H1 (cell line): ENCODE data around the gene COL8A2. TPM values are rescaled to one million over a fixed set of nuclear protein-coding genes. Genes with fewer than 3 reads are reported as not detected.

Source experiments
- CTCF ChIA-PET: fragments of 300-600 bp; sonication (Branson Sonifier 250); formaldehyde crosslinking; loops from one replicate; lab custom pipeline; 2021; ENCODE audit not compliant: partially characterized antibody; lab: Charles Lee
- POLR2A ChIA-PET: fragments of 300-600 bp; sonication (Branson Sonifier 250); formaldehyde crosslinking; loops from one replicate; lab custom pipeline; 2021; ENCODE audit warnings: inconsistent platforms; ENCODE audit not compliant: partially characterized antibody; lab: Charles Lee
- DNase-seq, 2 experiments: peaks; one replicate each; pipeline versions ENCODE4 v3.0.0 to v3.0.0-alpha.2; 2010 to 2022; ENCODE audit warnings: low spot score in 2 of 2, low read depth in 1 of 2, mixed read lengths in 1 of 2
- FAIRE-seq: peaks from 2 replicates; lab custom pipeline; 2011; peaks lifted over from hg19 to GRCh38; lab: Jason Lieb, UNC
- H2AFZ ChIP-seq: 2 replicates; pipeline ENCODE4 v1.8.1; 2012; ENCODE audit warnings: low read length, inconsistent platforms
- H2AK5ac ChIP-seq: 2 replicates; pipeline ENCODE4 v1.6.1; 2013; ENCODE audit warnings: low read depth, low read length
- H2BK120ac ChIP-seq: replicated peaks from 2 replicates; pipeline ENCODE3; 2013; ENCODE audit warnings: low read depth, low read length, inconsistent platforms
- H2BK12ac ChIP-seq: 2 replicates; pipeline ENCODE4 v1.6.1; 2013; ENCODE audit warnings: low read depth, low read length
- H2BK15ac ChIP-seq: 2 replicates; pipeline ENCODE4 v1.6.1; 2013; ENCODE audit warnings: low read length
- H2BK20ac ChIP-seq: 2 replicates; pipeline ENCODE4 v1.6.1; 2013; ENCODE audit warnings: low read length
- H2BK5ac ChIP-seq: 2 replicates; pipeline ENCODE4 v1.6.1; 2013; ENCODE audit warnings: low read depth, low read length
- H3K14ac ChIP-seq: 2 replicates; pipeline ENCODE4 v1.6.1; 2013; ENCODE audit warnings: inconsistent platforms; ENCODE audit not compliant: insufficient read length
- H3K18ac ChIP-seq: 2 replicates; pipeline ENCODE4 v1.6.1; 2013; ENCODE audit warnings: low read length; ENCODE audit errors: extremely low read depth
- H3K23ac ChIP-seq: 2 replicates; pipeline ENCODE4 v1.6.1; 2013; ENCODE audit warnings: inconsistent platforms; ENCODE audit not compliant: insufficient read length
- H3K23me2 ChIP-seq: 2 replicates; pipeline ENCODE4 v1.6.1; 2013; ENCODE audit warnings: low read depth, low read length
- H3K27ac ChIP-seq: 2 replicates; pipeline ENCODE4 v1.6.1; 2011; ENCODE audit warnings: low read depth, low read length, inconsistent platforms
- H3K27me3 ChIP-seq, 4 experiments: replicated peaks in 1 of 4; 1 replicate in 1 of 4; 2 replicates in 3 of 4; pipeline versions ENCODE4 v1.6.1 to v1.8.1; 2011 to 2013; ENCODE audit warnings: low read length in 3 of 4, mild to moderate bottlenecking in 3 of 4, inconsistent platforms in 2 of 4, mixed read lengths in 2 of 4, moderate library complexity in 1 of 4; ENCODE audit not compliant: control insufficient read depth in 3 of 4, insufficient read depth in 3 of 4; ENCODE audit errors: extremely low read depth in 1 of 4
- H3K36me3 ChIP-seq, 4 experiments: 2 replicates each; pipeline versions ENCODE4 v1.6.1 to v1.8.1; 2011 to 2013; ENCODE audit warnings: mild to moderate bottlenecking in 4 of 4, low read length in 3 of 4, moderate library complexity in 2 of 4, control low read depth in 1 of 4, inconsistent platforms in 1 of 4; ENCODE audit not compliant: insufficient read depth in 4 of 4, control insufficient read depth in 2 of 4
- H3K4ac ChIP-seq: replicated peaks from 2 replicates; pipeline ENCODE3; 2013; ENCODE audit warnings: low read length, low read depth, mixed read lengths, inconsistent platforms; ENCODE audit not compliant: insufficient read length
- H3K4me1 ChIP-seq, 4 experiments: replicated peaks in 1 of 4; 1 replicate in 1 of 4; 2 replicates in 3 of 4; pipeline versions ENCODE4 v1.6.1 to v1.8.1; 2011 to 2013; ENCODE audit warnings: low read length in 3 of 4, inconsistent platforms in 2 of 4, mixed read lengths in 1 of 4; ENCODE audit not compliant: insufficient read depth in 4 of 4, control insufficient read depth in 3 of 4
- H3K4me2 ChIP-seq, 2 experiments: 2 replicates each; pipeline versions ENCODE4 v1.6.1 to v1.8.1; 2011 to 2013; ENCODE audit warnings: low read depth in 2 of 2, low read length in 2 of 2, control low read depth in 1 of 2, inconsistent platforms in 1 of 2, mild to moderate bottlenecking in 1 of 2; ENCODE audit not compliant: insufficient read depth in 1 of 2
- H3K4me3 ChIP-seq, 4 experiments: fragments of 200-600, 300-600 bp in 1 of 4; sonication (generic), shearing (Covaris generic), sonication (Bioruptor Twin) in 1 of 4; 2 replicates each; pipeline versions ENCODE4 v1.5.1 to v1.8.1; 2011 to 2016; ENCODE audit warnings: low read length in 4 of 4, low read depth in 3 of 4, control low read depth in 2 of 4, inconsistent platforms in 2 of 4, mild to moderate bottlenecking in 2 of 4, mixed read lengths in 1 of 4, moderate library complexity in 1 of 4; ENCODE audit not compliant: insufficient read depth in 2 of 4; ENCODE audit errors: extremely low read depth in 1 of 4
- H3K56ac ChIP-seq: replicated peaks from 2 replicates; pipeline ENCODE3; 2013; ENCODE audit warnings: low read depth, mild to moderate bottlenecking, mixed read lengths, low read length, inconsistent platforms; ENCODE audit not compliant: insufficient read length
- H3K79me1 ChIP-seq: 2 replicates; pipeline ENCODE4 v1.6.1; 2013; ENCODE audit warnings: low read depth, low read length, control low read depth
- H3K79me2 ChIP-seq, 2 experiments: 2 replicates each; pipeline versions ENCODE4 v1.6.1 to v1.8.1; 2012 to 2013; ENCODE audit warnings: low read length in 2 of 2, mild to moderate bottlenecking in 2 of 2, inconsistent platforms in 1 of 2; ENCODE audit not compliant: insufficient read depth in 2 of 2, control insufficient read depth in 1 of 2
- H3K9ac ChIP-seq, 4 experiments: replicated peaks in 1 of 4; 1 replicate in 1 of 4; 2 replicates in 3 of 4; pipeline versions ENCODE4 v1.6.1 to v1.8.1; 2011 to 2013; ENCODE audit warnings: low read depth in 3 of 4, low read length in 3 of 4, control low read depth in 2 of 4, mild to moderate bottlenecking in 2 of 4, moderate library complexity in 2 of 4, inconsistent platforms in 1 of 4; ENCODE audit errors: extremely low read depth in 1 of 4
- H3K9me3 ChIP-seq, 2 experiments: 2 replicates each; pipeline versions ENCODE4 v1.6.1 to v1.8.1; 2012 to 2013; ENCODE audit warnings: mild to moderate bottlenecking in 2 of 2, moderate library complexity in 2 of 2, control low read depth in 1 of 2, inconsistent platforms in 1 of 2, low read depth in 1 of 2, low read length in 1 of 2, mixed read lengths in 1 of 2; ENCODE audit not compliant: insufficient read depth in 2 of 2
- H4K20me1 ChIP-seq, 2 experiments: replicated peaks in 1 of 2; 2 replicates each; pipeline versions ENCODE3 to v1.8.1; 2011 to 2013; ENCODE audit warnings: inconsistent platforms in 2 of 2, low read length in 2 of 2, mild to moderate bottlenecking in 1 of 2; ENCODE audit not compliant: insufficient read depth in 2 of 2, control insufficient read depth in 1 of 2
- H4K5ac ChIP-seq: 2 replicates; pipeline ENCODE4 v1.6.1; 2013; ENCODE audit warnings: low read length, low read depth, mixed read lengths, inconsistent platforms; ENCODE audit not compliant: insufficient read length
- H4K8ac ChIP-seq: 2 replicates; pipeline ENCODE4 v1.8.0; 2013; ENCODE audit warnings: mild to moderate bottlenecking, moderate library complexity, low read length, inconsistent platforms; ENCODE audit not compliant: insufficient read depth; ENCODE audit errors: extremely low read depth
- H4K91ac ChIP-seq: replicated peaks from 2 replicates; pipeline ENCODE3; 2013; ENCODE audit warnings: low read length, mixed read lengths, inconsistent platforms; ENCODE audit not compliant: insufficient read length
- BACH1 ChIP-seq: IDR thresholded peaks from 2 replicates; pipeline ENCODE4 v1.6.1; 2012; ENCODE audit warnings: low read length, improper control_type of control experiment
- BCL11A ChIP-seq, 2 experiments: IDR thresholded peaks; one replicate each; pipeline ENCODE4 v1.6.1; 2011; ENCODE audit warnings: low read depth in 2 of 2, low read length in 2 of 2, mild to moderate bottlenecking in 2 of 2
- CHD2 ChIP-seq: IDR thresholded peaks from 2 replicates; pipeline ENCODE4 v1.6.1; 2012; ENCODE audit warnings: low read length, improper control_type of control experiment
- CTBP2 ChIP-seq: IDR thresholded peaks from 2 replicates; pipeline ENCODE4 v1.7.0; 2011; ENCODE audit warnings: borderline replicate concordance, mild to moderate bottlenecking, moderate library complexity, mixed read lengths, low read length; ENCODE audit not compliant: insufficient read depth, insufficient read length
- GTF2F1 ChIP-seq: IDR thresholded peaks from 2 replicates; pipeline ENCODE4 v1.6.1; 2012; ENCODE audit warnings: low read depth, low read length, improper control_type of control experiment, borderline replicate concordance
- HDAC6 ChIP-seq: IDR thresholded peaks from one replicate; pipeline ENCODE4 v1.7.1; 2012; ENCODE audit warnings: low read depth, mild to moderate bottlenecking, inconsistent platforms, low read length, moderate library complexity
- NANOG ChIP-seq: IDR thresholded peaks from 2 replicates; pipeline ENCODE4 v1.6.1; 2011; ENCODE audit warnings: low read length, low read depth, mild to moderate bottlenecking, inconsistent platforms; ENCODE audit not compliant: insufficient read depth, poor library complexity, severe bottlenecking
- PHF8 ChIP-seq: fragments of 200-600 bp; sonication (generic); conservative IDR thresholded peaks from 2 replicates; pipeline ENCODE4 v1.7.1; 2012; ENCODE audit warnings: low read depth, mild to moderate bottlenecking, inconsistent platforms, low read length, moderate library complexity
- POLR2AphosphoS5 ChIP-seq: IDR thresholded peaks from 2 replicates; pipeline ENCODE4 v1.6.1; 2011; ENCODE audit warnings: low read depth, low read length
- POU5F1 ChIP-seq: IDR thresholded peaks from 2 replicates; pipeline ENCODE4 v1.6.1; 2011; ENCODE audit warnings: low read depth, mild to moderate bottlenecking, low read length, moderate library complexity
- USF2 ChIP-seq: IDR thresholded peaks from 2 replicates; pipeline ENCODE4 v1.6.1; 2011; ENCODE audit warnings: low read length, improper control_type of control experiment
- YY1 ChIP-seq: IDR thresholded peaks from 2 replicates; pipeline ENCODE4 v1.6.1; 2011; ENCODE audit warnings: low read depth, mild to moderate bottlenecking, low read length
- WGBS, 2 experiments: shearing (Covaris generic) in 1 of 2; methylation state at CpG; one replicate each; pipeline versions ENCODE4 v1.1.6 to v1.1.7; 2013 to 2015; ENCODE audit warnings: low lambda C conversion rate in 2 of 2, mixed read lengths in 2 of 2, inconsistent platforms in 1 of 2, low coverage in 1 of 2, missing lambda C conversion rate in 1 of 2; ENCODE audit not compliant: insufficient replicate concordance in 2 of 2, insufficient coverage in 1 of 2, insufficient read length in 1 of 2; ENCODE audit errors: extremely low coverage in 1 of 2, missing lambda C conversion rate in 1 of 2; 5-methylcytosine and 5-hydroxymethylcytosine counted together
- polyA plus RNA-seq, 7 experiments: library from polyadenylated mRNA; depleted of rRNA in 3 of 7; stranded (reverse) in 5 of 7; unstranded in 2 of 7; fragments of >200 nt in 5 of 7; fragments of 200-250 nt in 2 of 7; gene quantifications; 1 replicate in 5 of 7; 2 replicates in 1 of 7; 4 replicates in 1 of 7; pipeline versions ENCODE4 v1.2.1 to v1.2.3, GENCODE V29; 2011 to 2013; ENCODE audit warnings: missing spikeins in 2 of 7, mixed read lengths in 2 of 7
- total RNA-seq: library from RNA; stranded (reverse); fragmentation: NEBNext Ultra II Directional; extraction: Animal tissue kit (Norgen Biotek cat#: 25700); gene quantifications from 2 replicates; pipeline ENCODE4 v1.2.1, GENCODE V29; 2021

COL8A2 gene
- total and polyA plus RNA-seq, 2 of the 8 experiments (the other 6 are each of a cell fraction or from before 2014, with no cell fraction given) = 2.1 to 2.8 TPM

GRCh38 chr1:36095760-36096405 lies 29.1 kb downstream of the COL8A2 start:
- H3K4ac ChIP-seq = no peak overlapping the region
- H2BK15ac ChIP-seq = no peak overlapping the region
- H2BK5ac ChIP-seq = no peak overlapping the region
- H3K4me2 ChIP-seq = no peak overlapping the region
- no peak overlapping the region for H3K18ac ChIP-seq
- no peak overlapping the region for H3K4me3 ChIP-seq
- H2AFZ ChIP-seq = no peak overlapping the region
- no peak overlapping the region for H4K91ac ChIP-seq
- no peaks in the 10 kb centered on the region for H3K27me3 ChIP-seq
- no peak overlapping the region for H2BK12ac ChIP-seq
- H2BK120ac ChIP-seq = no peak overlapping the region
- 90% methylated on average over 15 of the region's 15 CpGs; no CpG with 5 or more reads in 1 of the 2 experiments for WGBS, 2 experiments
- no peaks in the 10 kb centered on the region for H3K9me3 ChIP-seq
- no peak overlapping the region for H2BK20ac ChIP-seq
- TF ChIP-seq POU5F1 (no peak), GTF2F1 (no peak), NANOG (no peak), YY1 (no peak), BCL11A (IDR thresholded peaks at IDR 0.05; ENCODE audit: low read depth in 2 of 2, low read length in 2 of 2) (no peak), USF2 (no peak), POLR2AphosphoS5 (no peak), PHF8 (no peak), CTBP2 (no peak), CHD2 (no peak), BACH1 (no peak), HDAC6 (no peak)
- H3K4me1 ChIP-seq = peaks cover 0 to 11% (median 7%) of the 10 kb centered on the region in 4 experiments; a peak in 3 of 7 replicates
- H4K5ac ChIP-seq = no peak overlapping the region
- H3K27ac ChIP-seq = no peak overlapping the region
- H4K8ac ChIP-seq = no peak overlapping the region
- no peak for FAIRE-seq
- H4K20me1 ChIP-seq = peaks cover 0 to 5% of the 10 kb centered on the region in 2 experiments
- no peak overlapping the region for H3K23ac ChIP-seq
- H2AK5ac ChIP-seq = no peak overlapping the region
- no peaks in the 10 kb centered on the region for H3K23me2 ChIP-seq
- DNase-seq = no peak
- ChIA-PET CTCF (interaction anchor here (0.6 to 32.6 kb wide), 13 partner anchors 8 to 298 kb away, joined by 3 to 738 read pairs (median 6); partner anchors contain the start of gene TRAPPC3), POLR2A (interaction anchor here (0.5 to 7.8 kb wide), 11 partner anchors 9 to 328 kb away, joined by 3 to 61 read pairs (median 6); partner anchors contain the start of gene TRAPPC3)
- no peaks in the 10 kb centered on the region for H3K79me2 ChIP-seq
- peaks cover 23 to 38% (median 33%) of the 10 kb centered on the region in 4 experiments for H3K36me3 ChIP-seq
- no peak overlapping the region for H3K9ac ChIP-seq
- H3K14ac ChIP-seq = no peak overlapping the region
- no peaks in the 10 kb centered on the region for H3K79me1 ChIP-seq
- H3K56ac ChIP-seq = no peak overlapping the region
